Osteoblast (primary cell): Measurements from ENCODE around the gene EML3. TPM values are rescaled to one million over a fixed set of nuclear protein-coding genes. Genes with fewer than 3 reads are reported as not detected.
"Not testable (repeated sequence)": the region's sequence is repeated elsewhere in the genome, so short reads cannot be mapped to it uniquely, and the experiment has no call there.

ENCODE experiments used
- DNase-seq: peaks from one replicate; pipeline ENCODE4 v3.0.0; 2011; ENCODE audit warnings: low spot score, mixed read lengths; ENCODE audit not compliant: insufficient read length; ENCODE audit errors: missing footprints
- H2AFZ ChIP-seq: 2 replicates; pipeline ENCODE4 v1.6.0; 2011; ENCODE audit warnings: mild to moderate bottlenecking, low read length
- H3K27ac ChIP-seq: 2 replicates; pipeline ENCODE4 v1.5.1; 2011; ENCODE audit warnings: mild to moderate bottlenecking, low read depth, low read length, moderate library complexity
- H3K27me3 ChIP-seq: 2 replicates; pipeline ENCODE4 v1.6.0; 2012; ENCODE audit warnings: mild to moderate bottlenecking, control low read depth, inconsistent platforms, low read length, moderate library complexity; ENCODE audit not compliant: insufficient read depth
- H3K36me3 ChIP-seq: 2 replicates; pipeline ENCODE4 v1.5.1; 2011; ENCODE audit warnings: mild to moderate bottlenecking, low read length, control low read depth, moderate library complexity; ENCODE audit not compliant: insufficient read depth
- H3K4me1 ChIP-seq: 2 replicates; pipeline ENCODE4 v1.5.1; 2011; ENCODE audit warnings: mild to moderate bottlenecking, low read length, control low read depth, moderate library complexity; ENCODE audit not compliant: insufficient read depth
- H3K4me2 ChIP-seq: 2 replicates; pipeline ENCODE4 v1.6.0; 2011; ENCODE audit warnings: mild to moderate bottlenecking, low read length; ENCODE audit not compliant: insufficient read depth
- H3K4me3 ChIP-seq: fragments of 200-600 bp; sonication (generic); 3 replicates; pipeline ENCODE4 v1.5.1; 2012; ENCODE audit warnings: mild to moderate bottlenecking, low read length, inconsistent platforms; ENCODE audit not compliant: insufficient read depth
- H3K79me2 ChIP-seq: 2 replicates; pipeline ENCODE4 v1.6.0; 2012; ENCODE audit warnings: mild to moderate bottlenecking, low read length, control low read depth, inconsistent platforms; ENCODE audit not compliant: insufficient read depth
- H3K9me3 ChIP-seq: 2 replicates; pipeline ENCODE4 v1.5.1; 2011; ENCODE audit warnings: low read depth, low read length, control low read depth
- H4K20me1 ChIP-seq: 2 replicates; pipeline ENCODE4 v1.6.0; 2012; ENCODE audit warnings: mild to moderate bottlenecking, low read length, control low read depth; ENCODE audit not compliant: insufficient read depth
- total RNA-seq: library from RNA; depleted of rRNA; stranded (reverse); fragments of >200 nt; gene quantifications from 2 replicates; pipeline ENCODE4 v1.2.3, GENCODE V29; 2012
- TF ChIP-seq, protein P1 (sequence below): IDR thresholded peaks from 2 replicates; pipeline ENCODE4 v1.5.1; 2011; ENCODE audit warnings: mild to moderate bottlenecking, low read depth, low read length, moderate library complexity; ENCODE audit errors: extremely low read depth

Gene EML3
- total RNA-seq, 1 donor = 26.4 TPM

DNA sequence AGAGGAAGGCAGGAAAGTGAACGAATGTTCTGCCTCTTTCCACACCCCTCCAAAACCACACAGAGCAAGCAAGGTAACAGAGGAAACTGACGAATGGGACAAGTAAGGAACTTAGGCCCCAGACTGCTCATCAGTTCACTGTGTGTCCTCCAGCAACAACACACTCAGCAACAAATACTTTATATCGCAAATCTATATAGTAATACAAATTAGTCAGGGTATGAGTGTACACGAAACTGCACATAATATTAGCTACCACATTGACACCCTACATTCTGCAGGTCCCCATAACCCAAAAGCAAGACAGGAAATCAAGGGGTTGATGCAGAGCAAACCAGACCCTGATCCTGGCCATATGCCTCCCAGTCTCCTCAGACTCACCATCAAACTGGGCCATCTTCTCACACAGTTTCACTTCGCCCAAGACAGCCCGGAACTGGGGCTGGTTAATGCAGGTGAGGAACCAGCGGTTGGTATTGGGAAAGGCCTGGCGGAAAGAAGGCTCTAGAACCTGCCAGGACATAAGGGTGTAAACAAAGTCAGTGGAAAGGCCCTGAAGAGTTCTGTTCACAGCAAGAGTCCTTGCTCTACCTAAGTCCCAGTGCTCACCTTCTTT, 45.4 kb downstream of the EML3 start:
- Histone ChIP-seq H3K36me3 (peaks cover 86% of the 10 kb centered on the region), H3K4me2 (no peak overlapping the region), H3K4me1 (peaks cover 11% of the 10 kb centered on the region), H3K9me3 (no peaks in the 10 kb centered on the region), H3K27me3 (no peaks in the 10 kb centered on the region), H3K79me2 (peaks cover 82% of the 10 kb centered on the region), H2AFZ (no peak overlapping the region), H4K20me1 (peaks cover 44% of the 10 kb centered on the region), H3K27ac (no peak overlapping the region), H3K4me3 (no peak overlapping the region)
- TF ChIP-seq, protein P1, sequence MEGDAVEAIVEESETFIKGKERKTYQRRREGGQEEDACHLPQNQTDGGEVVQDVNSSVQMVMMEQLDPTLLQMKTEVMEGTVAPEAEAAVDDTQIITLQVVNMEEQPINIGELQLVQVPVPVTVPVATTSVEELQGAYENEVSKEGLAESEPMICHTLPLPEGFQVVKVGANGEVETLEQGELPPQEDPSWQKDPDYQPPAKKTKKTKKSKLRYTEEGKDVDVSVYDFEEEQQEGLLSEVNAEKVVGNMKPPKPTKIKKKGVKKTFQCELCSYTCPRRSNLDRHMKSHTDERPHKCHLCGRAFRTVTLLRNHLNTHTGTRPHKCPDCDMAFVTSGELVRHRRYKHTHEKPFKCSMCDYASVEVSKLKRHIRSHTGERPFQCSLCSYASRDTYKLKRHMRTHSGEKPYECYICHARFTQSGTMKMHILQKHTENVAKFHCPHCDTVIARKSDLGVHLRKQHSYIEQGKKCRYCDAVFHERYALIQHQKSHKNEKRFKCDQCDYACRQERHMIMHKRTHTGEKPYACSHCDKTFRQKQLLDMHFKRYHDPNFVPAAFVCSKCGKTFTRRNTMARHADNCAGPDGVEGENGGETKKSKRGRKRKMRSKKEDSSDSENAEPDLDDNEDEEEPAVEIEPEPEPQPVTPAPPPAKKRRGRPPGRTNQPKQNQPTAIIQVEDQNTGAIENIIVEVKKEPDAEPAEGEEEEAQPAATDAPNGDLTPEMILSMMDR = no peak
- peak; percentile 13 for DNase-seq

DNA sequence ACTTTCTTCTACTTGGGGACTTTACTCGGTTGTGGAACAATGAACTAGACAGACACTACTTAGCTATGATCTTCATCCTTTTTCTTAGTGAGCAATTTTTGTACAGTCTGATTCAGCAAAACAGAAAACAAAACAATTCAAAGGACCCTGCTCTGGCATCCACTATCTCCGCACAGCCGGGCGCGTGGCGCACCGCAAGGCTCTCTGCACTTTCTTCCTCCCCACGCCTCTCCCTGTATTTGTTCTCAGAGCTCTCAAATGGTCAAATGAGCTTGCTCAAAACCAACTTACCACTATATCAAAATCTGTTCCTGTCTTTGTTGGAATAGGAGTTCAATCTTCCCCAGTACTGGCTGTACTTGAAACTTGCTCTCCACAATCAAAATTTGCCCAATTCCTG, 46.3 kb downstream of the EML3 start:
- no peak overlapping the region for H2AFZ ChIP-seq
- no peak overlapping the region for H3K4me3 ChIP-seq
- H3K27ac ChIP-seq = no peak overlapping the region
- H4K20me1 ChIP-seq = peaks cover 38% of the 10 kb centered on the region
- H3K27me3 ChIP-seq = no peaks in the 10 kb centered on the region
- TF ChIP-seq, protein P1 = no peak
- H3K9me3 ChIP-seq = no peaks in the 10 kb centered on the region
- peaks cover 85% of the 10 kb centered on the region for H3K36me3 ChIP-seq
- no peak for DNase-seq
- H3K4me1 ChIP-seq = peaks cover 5% of the 10 kb centered on the region
- no peak overlapping the region for H3K4me2 ChIP-seq
- H3K79me2 ChIP-seq = peaks cover 73% of the 10 kb centered on the region

DNA sequence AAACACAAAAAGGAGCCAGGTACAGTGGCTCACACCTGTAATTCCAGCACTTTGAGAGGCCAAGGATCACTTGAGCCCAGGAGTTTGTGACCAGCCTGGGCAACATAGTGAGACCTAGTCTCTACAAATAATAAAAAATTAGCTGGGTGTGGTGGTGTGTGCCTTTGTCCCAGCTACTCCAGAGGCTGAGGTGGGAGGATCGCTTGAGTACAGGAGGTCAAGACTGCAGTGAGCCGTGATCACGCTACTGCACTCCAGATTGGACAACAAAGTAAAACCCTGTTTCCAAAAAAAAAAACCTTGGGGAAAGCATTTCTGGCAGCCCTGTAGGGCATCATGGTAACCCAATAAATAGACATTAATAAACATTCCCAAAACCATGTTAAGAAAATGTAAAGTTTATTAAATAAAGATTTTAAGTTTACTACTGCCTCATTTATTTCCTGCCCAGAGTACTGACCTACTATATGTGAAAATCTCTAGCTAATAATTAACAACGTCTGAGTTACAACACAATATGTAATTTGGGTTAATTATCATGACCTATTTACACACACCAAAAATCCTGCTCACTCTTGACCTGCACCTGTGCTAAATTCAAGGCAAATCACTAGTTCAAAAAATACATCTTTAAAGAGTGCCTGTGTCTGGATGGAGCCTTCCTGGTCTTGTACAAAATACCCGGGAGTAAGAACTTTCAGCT, 47.3 kb downstream of the EML3 start:
- Histone ChIP-seq H2AFZ (no peak overlapping the region), H4K20me1 (peaks cover 36% of the 10 kb centered on the region), H3K4me1 (peaks cover 13% of the 10 kb centered on the region), H3K27me3 (no peaks in the 10 kb centered on the region), H3K9me3 (no peaks in the 10 kb centered on the region), H3K36me3 (peaks cover 76% of the 10 kb centered on the region), H3K4me2 (no peak overlapping the region), H3K27ac (no peak overlapping the region), H3K79me2 (peaks cover 63% of the 10 kb centered on the region), H3K4me3 (no peak overlapping the region)
- DNase-seq = no peak
- TF ChIP-seq, protein P1 = no peak

DNA sequence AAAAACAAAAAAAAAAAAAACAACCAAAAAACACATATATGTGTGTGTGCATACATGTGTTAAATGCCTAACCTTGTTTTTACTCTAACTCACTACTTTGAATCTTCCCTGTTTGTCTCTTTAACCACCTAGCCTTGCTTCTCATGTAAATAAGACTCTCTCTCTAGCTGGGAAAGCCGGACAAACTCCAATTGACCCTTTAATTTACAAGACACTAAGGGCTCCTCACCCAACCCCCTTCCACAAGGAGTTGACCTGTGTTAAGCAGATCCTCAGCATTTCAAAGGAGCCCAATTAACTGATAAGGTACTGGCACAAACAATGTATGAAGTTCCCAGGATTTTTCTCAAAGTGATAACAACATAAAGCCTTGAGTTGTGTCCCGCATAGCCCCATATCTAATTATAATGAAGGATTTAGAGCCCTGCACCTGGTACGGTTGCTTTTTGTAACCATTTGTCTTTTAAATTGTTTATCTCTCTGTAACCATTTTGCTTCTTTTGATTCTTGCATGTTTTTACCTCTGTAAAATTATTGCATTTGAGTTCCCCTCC, 50.8 kb downstream of the EML3 start:
- Histone ChIP-seq H3K4me1 (peaks cover 23% of the 10 kb centered on the region), H3K79me2 (peaks cover 45% of the 10 kb centered on the region), H4K20me1 (peaks cover 39% of the 10 kb centered on the region), H3K36me3 (peaks cover 77% of the 10 kb centered on the region)
- not testable (repeated sequence) for H3K27ac ChIP-seq, H3K9me3 ChIP-seq, H3K4me2 ChIP-seq, H2AFZ ChIP-seq, H3K27me3 ChIP-seq, H3K4me3 ChIP-seq, DNase-seq
